HG02623 (cell line): ENCODE measurements around the gene INTS15.

Experiments used
- ATAC-seq: cut with Tn5 transposase; IDR thresholded peaks from one replicate; pipeline ENCODE4 v1.9.1; 2021; ENCODE audit warnings: moderate library complexity; ENCODE audit not compliant: unreplicated experiment

INTS15 gene

GRCh38 chr7:6642239-6642839 lies 52.5 kb downstream of the INTS15 start:
- ATAC-seq, result no peak

GRCh38 chr7:6642861-6643640 lies 53.2 kb downstream of the INTS15 start:
- ATAC-seq, result no peak

GRCh38 chr7:6643915-6644625 lies 54.2 kb downstream of the INTS15 start:
- ATAC-seq, result no peak

- ATAC-seq, result no peak
Measured at GRCh38 chr7:6644728-6645127, 54.9 kb downstream of the INTS15 start.

GRCh38 chr7:6646465-6646864 lies 56.6 kb downstream of the INTS15 start:
- ATAC-seq, result no peak

- ATAC-seq, result no peak
Measured at GRCh38 chr7:6647080-6647479, 57.3 kb downstream of the INTS15 start.

- ATAC-seq, result no peak
Measured at GRCh38 chr7:6647541-6647940, 57.7 kb downstream of the INTS15 start.

GRCh38 chr7:6648066-6648814 lies 58.4 kb downstream of the INTS15 start:
- no peak for ATAC-seq

- no peak for ATAC-seq
Measured at GRCh38 chr7:6648815-6649104, 58.9 kb downstream of the INTS15 start.

- no peak for ATAC-seq
Measured at GRCh38 chr7:6649241-6649961, 59.6 kb downstream of the INTS15 start.

GRCh38 chr7:6650086-6650485 lies 60.3 kb downstream of the INTS15 start:
- no peak for ATAC-seq

GRCh38 chr7:6650521-6651011 lies 60.7 kb downstream of the INTS15 start:
- ATAC-seq, result no peak

GRCh38 chr7:6651851-6652445 lies 62.1 kb downstream of the INTS15 start:
- no peak for ATAC-seq

GRCh38 chr7:6652446-6653011 lies 62.7 kb downstream of the INTS15 start:
- no peak for ATAC-seq

GRCh38 chr7:6653071-6654003 lies 63.5 kb downstream of the INTS15 start:
- no peak for ATAC-seq

GRCh38 chr7:6654113-6654841 lies 64.5 kb downstream of the INTS15 start:
- no peak for ATAC-seq

- ATAC-seq, result no peak
Measured at GRCh38 chr7:6654842-6655610, 65.2 kb downstream of the INTS15 start.
